ENCODE results near the gene CHRNA3.

CHRNA3 gene

GRCh38 chr15:78661001-78661400 lies 40.2 kb upstream of the CHRNA3 start:
- no peak for DNase-seq (ENCODE audit: low read depth)
- in situ Hi-C loops (cut with HindIII; ENCODE audit: low sequenced_read_pairs): no loop called here
- H3K4me3 ChIP-seq (ENCODE audit: low read depth, low read length): no peak overlapping the region
- TF ChIP-seq CTCF (IDR thresholded peaks at IDR 0.05; ENCODE audit: low read depth, low read length, missing control alignments): no peak

- TF ChIP-seq CTCF (IDR thresholded peaks at IDR 0.05; ENCODE audit: low read depth, low read length, missing control alignments): no peak
- no peak overlapping the region for H3K4me3 ChIP-seq (ENCODE audit: low read depth, low read length)
- DNase-seq (ENCODE audit: low read depth): no peak
- in situ Hi-C loops (cut with HindIII; ENCODE audit: low sequenced_read_pairs): no loop called here
Observed at GRCh38 chr15:78660584-78660983, 39.8 kb upstream of the CHRNA3 start.

GRCh38 chr15:78658823-78659222 lies 38.0 kb upstream of the CHRNA3 start:
- in situ Hi-C loops (cut with HindIII; ENCODE audit: low sequenced_read_pairs): no loop called here
- no peak overlapping the region for H3K4me3 ChIP-seq (ENCODE audit: low read depth, low read length)
- TF ChIP-seq CTCF (IDR thresholded peaks at IDR 0.05; ENCODE audit: low read depth, low read length, missing control alignments): no peak
- no peak for DNase-seq (ENCODE audit: low read depth)

GRCh38 chr15:78654272-78654671 lies 33.5 kb upstream of the CHRNA3 start:
- no peak overlapping the region for H3K4me3 ChIP-seq (ENCODE audit: low read depth, low read length)
- DNase-seq (ENCODE audit: low read depth): no peak
- no peak for TF ChIP-seq CTCF (IDR thresholded peaks at IDR 0.05; ENCODE audit: low read depth, low read length, missing control alignments)
- in situ Hi-C loops (cut with HindIII; ENCODE audit: low sequenced_read_pairs): no loop called here

- no peak overlapping the region for H3K4me3 ChIP-seq (ENCODE audit: low read depth, low read length)
- TF ChIP-seq CTCF (IDR thresholded peaks at IDR 0.05; ENCODE audit: low read depth, low read length, missing control alignments): no peak
- DNase-seq (ENCODE audit: low read depth): no peak
- in situ Hi-C loops (cut with HindIII; ENCODE audit: low sequenced_read_pairs): no loop called here
Observed at GRCh38 chr15:78651930-78652615, 31.3 kb upstream of the CHRNA3 start.

GRCh38 chr15:78651007-78651406 lies 30.2 kb upstream of the CHRNA3 start:
- in situ Hi-C loops (cut with HindIII; ENCODE audit: low sequenced_read_pairs): no loop called here
- DNase-seq (ENCODE audit: low read depth): no peak
- H3K4me3 ChIP-seq (ENCODE audit: low read depth, low read length): no peak overlapping the region
- TF ChIP-seq CTCF (IDR thresholded peaks at IDR 0.05; ENCODE audit: low read depth, low read length, missing control alignments): no peak

Data from astrocyte of the cerebellum (primary cell).